MM.1S (cell line): ENCODE results near the gene TAOK2.

Experiments used
- CTCF ChIP-seq: fragments of 300-600 bp; sonication (generic); IDR thresholded peaks from 2 replicates; pipeline ENCODE4 v1.5.1; 2016; ENCODE audit warnings: antibody characterized with exemption, low read length, mixed read lengths
- EZH2 ChIP-seq: fragments of 300-600 bp; sonication (generic); optimal IDR thresholded peaks from 2 replicates; pipeline ENCODE3; 2017; ENCODE audit warnings: low read depth, mild to moderate bottlenecking, antibody characterized with exemption, low read length, mixed read lengths
- EZH2phosphoT487 ChIP-seq: fragments of 300-600 bp; sonication (generic); IDR thresholded peaks from 2 replicates; pipeline ENCODE4 v1.6.1; 2018; ENCODE audit warnings: antibody characterized with exemption, low read length

- TF ChIP-seq CTCF (no peak), EZH2 (no peak), EZH2phosphoT487 (no peak)
Measured at GRCh38 chr16:29950806-29951461, 22.7 kb upstream of the TAOK2 start.
